Measurements from ENCODE around the gene MYO15A. TPM values are rescaled to one million over a fixed set of nuclear protein-coding genes. Genes with fewer than 3 reads are reported as not detected.

The MYO15A gene
- total and polyA plus RNA-seq, 7 donors: 0.10 to 0.76 (median 0.28) TPM

DNA sequence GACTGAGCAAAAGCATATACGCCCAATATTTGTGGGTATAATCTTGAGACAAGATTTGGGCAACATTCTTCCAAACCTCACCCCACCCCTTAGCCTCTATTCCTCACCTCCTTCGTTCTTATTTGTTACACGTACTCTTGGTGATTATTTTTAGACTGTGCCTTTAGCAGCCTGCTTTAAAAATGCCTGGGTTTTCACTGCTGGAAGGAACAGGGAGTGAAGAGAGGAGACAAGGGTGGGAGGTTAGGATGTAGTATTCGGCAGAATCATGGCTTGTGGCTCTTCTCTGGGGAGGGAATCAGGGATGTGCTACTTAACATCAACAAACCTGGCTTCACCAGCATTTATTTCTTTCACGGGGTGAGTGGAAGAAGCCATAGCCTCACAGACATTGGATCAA is 86.7 kb downstream of the MYO15A start:
- 61 to 80% (median 65%) methylated on average over 5 of the region's 5 CpGs for WGBS, 3 donors
- H3K4me1 ChIP-seq: peaks cover 82% of the 10 kb centered on the region

DNA sequence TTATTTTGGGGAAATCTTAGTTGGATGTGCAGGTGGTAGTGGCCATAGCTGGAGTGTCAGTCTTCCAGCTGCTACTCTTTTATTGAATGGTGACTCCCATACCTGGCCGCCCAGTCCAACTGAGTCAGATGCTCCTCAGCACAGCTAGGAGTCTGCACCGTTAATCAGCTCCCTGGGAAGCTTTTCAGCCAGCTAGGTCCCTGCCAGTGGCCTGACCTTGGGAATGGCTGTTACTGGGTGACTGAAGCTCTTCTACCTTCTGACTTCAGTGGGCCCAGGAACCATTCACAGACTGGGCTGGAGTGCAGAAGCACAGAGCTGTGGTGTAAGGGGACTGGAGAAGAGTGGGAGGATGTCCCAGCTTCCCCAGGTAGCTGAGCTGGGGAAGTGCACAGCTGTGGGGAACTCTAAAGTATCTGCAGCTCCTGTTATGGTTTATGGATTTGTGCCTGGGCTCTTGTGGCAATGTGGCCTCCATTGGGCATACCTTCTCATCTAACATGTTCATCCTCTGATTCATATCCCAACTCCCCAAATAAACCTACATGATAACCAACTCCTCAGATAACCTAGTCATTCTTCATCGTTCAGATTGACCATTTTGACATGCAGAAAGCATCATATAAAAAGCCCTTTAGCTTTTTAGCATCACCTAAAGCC is 89.1 kb downstream of the MYO15A start:
- Histone ChIP-seq H3K4me1 (peaks cover 76% of the 10 kb centered on the region), H3K27ac (peak overlapping the region; percentile 64), H3K9me3 (no peaks in the 10 kb centered on the region), H3K4me3 (peak overlapping the region; percentile 22), H3K36me3 (ENCODE audit: insufficient read depth in 1 of 2, low read depth in 1 of 2) (peaks cover 5 to 65% of the 10 kb centered on the region in 2 donors), H3K27me3 (ENCODE audit: insufficient read depth in 3 of 3, low read length in 2 of 3) (no peaks in the 10 kb centered on the region)
- TF ChIP-seq, protein P1, sequence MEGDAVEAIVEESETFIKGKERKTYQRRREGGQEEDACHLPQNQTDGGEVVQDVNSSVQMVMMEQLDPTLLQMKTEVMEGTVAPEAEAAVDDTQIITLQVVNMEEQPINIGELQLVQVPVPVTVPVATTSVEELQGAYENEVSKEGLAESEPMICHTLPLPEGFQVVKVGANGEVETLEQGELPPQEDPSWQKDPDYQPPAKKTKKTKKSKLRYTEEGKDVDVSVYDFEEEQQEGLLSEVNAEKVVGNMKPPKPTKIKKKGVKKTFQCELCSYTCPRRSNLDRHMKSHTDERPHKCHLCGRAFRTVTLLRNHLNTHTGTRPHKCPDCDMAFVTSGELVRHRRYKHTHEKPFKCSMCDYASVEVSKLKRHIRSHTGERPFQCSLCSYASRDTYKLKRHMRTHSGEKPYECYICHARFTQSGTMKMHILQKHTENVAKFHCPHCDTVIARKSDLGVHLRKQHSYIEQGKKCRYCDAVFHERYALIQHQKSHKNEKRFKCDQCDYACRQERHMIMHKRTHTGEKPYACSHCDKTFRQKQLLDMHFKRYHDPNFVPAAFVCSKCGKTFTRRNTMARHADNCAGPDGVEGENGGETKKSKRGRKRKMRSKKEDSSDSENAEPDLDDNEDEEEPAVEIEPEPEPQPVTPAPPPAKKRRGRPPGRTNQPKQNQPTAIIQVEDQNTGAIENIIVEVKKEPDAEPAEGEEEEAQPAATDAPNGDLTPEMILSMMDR (IDR thresholded peaks at IDR 0.05): no peak
- WGBS, 3 donors: 57 to 70% (median 62%) methylated on average over 3 of the region's 3 CpGs
- intact Hi-C loops (cut with DNase I): no loop called here
- ATAC-seq (peak; percentile 37 to 74 (median 52)), DNase-seq (no peak)

More for the DNA sequence above, 86.7 kb downstream of the MYO15A start:
- intact Hi-C loops (cut with DNase I): no loop called here
- DNase-seq (no peak), ATAC-seq (no peak)
- TF ChIP-seq, protein P1 (IDR thresholded peaks at IDR 0.05): no peak
- Histone ChIP-seq H3K27ac (no peak overlapping the region), H3K4me3 (no peak overlapping the region), H3K9me3 (no peaks in the 10 kb centered on the region), H3K36me3 (ENCODE audit: insufficient read depth in 1 of 2, low read depth in 1 of 2) (peaks cover 5 to 51% of the 10 kb centered on the region in 2 donors), H3K27me3 (ENCODE audit: insufficient read depth in 3 of 3, low read length in 2 of 3) (no peaks in the 10 kb centered on the region)

DNA sequence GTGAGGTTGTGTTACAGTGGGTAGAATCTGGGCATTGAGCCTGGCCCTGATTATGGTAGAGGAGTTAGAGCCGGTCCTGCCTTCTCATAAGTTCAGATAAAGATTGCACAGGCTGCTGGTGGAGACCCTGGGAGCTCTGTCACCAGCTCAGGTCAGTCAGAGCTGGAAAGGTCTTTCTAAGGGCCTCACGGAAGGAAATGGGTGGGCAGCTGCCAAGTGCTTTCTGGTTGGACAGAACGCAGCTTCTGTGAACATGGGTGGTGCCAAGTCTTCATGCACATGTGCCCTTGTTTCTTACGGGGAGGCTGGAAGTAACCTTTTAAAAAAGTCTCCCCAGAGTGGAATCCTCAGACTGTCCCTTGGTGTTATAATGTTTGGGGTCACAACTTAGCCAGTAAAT is 90.0 kb downstream of the MYO15A start:
- H3K4me1 ChIP-seq: peaks cover 71% of the 10 kb centered on the region
- H3K36me3 ChIP-seq (ENCODE audit: insufficient read depth in 1 of 2, low read depth in 1 of 2): peaks cover 5 to 70% of the 10 kb centered on the region in 2 donors
- DNase-seq (no peak), ATAC-seq (peak in 2 of 4 donors; percentile 3 to 18)
- 8 to 17% (median 13%) methylated on average over 4 of the region's 4 CpGs for WGBS, 3 donors
- TF ChIP-seq, protein P1 (IDR thresholded peaks at IDR 0.05): no peak
- no peaks in the 10 kb centered on the region for H3K27me3 ChIP-seq (ENCODE audit: insufficient read depth in 3 of 3, low read length in 2 of 3)
- intact Hi-C loops (cut with DNase I): no loop called here
- H3K9me3 ChIP-seq: no peaks in the 10 kb centered on the region
- peak overlapping the region; percentile 22 for H3K4me3 ChIP-seq
- peak overlapping the region; percentile 64 for H3K27ac ChIP-seq

DNA sequence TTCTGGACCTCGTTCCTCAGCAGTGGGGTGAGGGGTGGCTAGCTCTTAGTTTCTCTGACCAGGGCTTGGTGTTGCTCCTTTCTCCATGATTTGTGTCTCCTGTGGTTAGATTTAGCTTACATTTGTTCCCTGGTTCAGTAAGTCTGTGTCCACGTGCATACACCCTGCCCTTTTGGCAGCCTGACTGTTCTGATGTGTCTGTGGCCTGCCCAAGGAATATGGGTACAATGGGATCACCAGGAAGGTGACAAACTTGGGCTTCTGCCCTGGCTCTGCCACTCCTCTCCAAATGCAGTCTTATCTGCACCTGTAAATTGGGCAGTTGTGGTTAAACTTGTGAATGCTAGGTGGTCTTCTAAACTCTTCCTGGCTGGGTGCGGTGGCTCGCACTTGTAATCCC is 92.6 kb downstream of the MYO15A start:
- Histone ChIP-seq H3K9me3 (no peaks in the 10 kb centered on the region), H3K4me3 (no peak overlapping the region), H3K4me1 (peaks cover 52% of the 10 kb centered on the region), H3K27ac (peak overlapping the region; percentile 14), H3K36me3 (ENCODE audit: insufficient read depth in 1 of 2, low read depth in 1 of 2) (peaks cover 0 to 71% of the 10 kb centered on the region in 2 donors), H3K27me3 (ENCODE audit: insufficient read depth in 3 of 3, low read length in 2 of 3) (no peaks in the 10 kb centered on the region)
- DNase-seq: peak in 1 of 2 donors; percentile 60
- intact Hi-C loops (cut with DNase I): no loop called here
- ATAC-seq: peak in 3 of 4 donors; percentile 34 to 77 (median 72)
- 68 to 77% (median 75%) methylated on average over 4 of the region's 4 CpGs for WGBS, 3 donors
- TF ChIP-seq, protein P1 (IDR thresholded peaks at IDR 0.05): no peak

All from psoas muscle (tissue), 8 donors.